A549 (cell line): ENCODE data around the gene TBC1D22A. TPM values are rescaled to one million over a fixed set of nuclear protein-coding genes. Genes with fewer than 3 reads are reported as not detected.

Source experiments
- ATAC-seq, 2 experiments: fragments of 200-7000 bp in 1 of 2; fragments of >200 bp in 1 of 2; cut with Nextera tagmentation in 1 of 2; cut with Tn5 transposase in 1 of 2; 3 replicates each; pipeline versions ENCODE4 v1.8.0 to v1.9.1; 2018 to 2020; ENCODE audit warnings: mild to moderate bottlenecking in 1 of 2, moderate library complexity in 1 of 2
- CTCF ChIA-PET: fragments of 300-600 bp; sonication (Branson Sonifier 250); formaldehyde crosslinking; extraction: SDS; loops from one replicate; lab custom pipeline; 2021; ENCODE audit warnings: antibody characterized with exemption, inconsistent platforms; lab: Yijun Ruan, JAX
- POLR2A ChIA-PET: fragments of 350-600 bp; formaldehyde crosslinking; extraction: SDS; loops from one replicate; lab custom pipeline; 2021; ENCODE audit warnings: antibody characterized with exemption, inconsistent platforms; lab: Yijun Ruan, JAX
- DNase-seq, 2 experiments: peaks; one replicate each; pipeline versions ENCODE4 v3.0.0 to v3.0.0-alpha.2; 2011 to 2016; ENCODE audit warnings: low read depth in 1 of 2, low spot score in 1 of 2
- FAIRE-seq: peaks from 2 replicates; lab custom pipeline; 2011; peaks lifted over from hg19 to GRCh38; lab: Jason Lieb, UNC
- H3K27ac ChIP-seq, 2 experiments: fragments of >200 bp; sonication (Bioruptor Twin); formaldehyde crosslinking; 3 replicates each; pipeline ENCODE4 v1.5.1; 2016 to 2017
- H3K4me1 ChIP-seq: fragments of >200 bp; sonication (Bioruptor Twin); formaldehyde crosslinking; 3 replicates; pipeline ENCODE4 v1.6.1; 2016
- H3K4me2 ChIP-seq: fragments of >200 bp; sonication (Bioruptor Twin); formaldehyde crosslinking; 3 replicates; pipeline ENCODE4 v1.6.1; 2016
- H3K4me3 ChIP-seq: fragments of >200 bp; sonication (Bioruptor Twin); formaldehyde crosslinking; 3 replicates; pipeline ENCODE4 v1.5.1; 2016
- H3K9me3 ChIP-seq: fragments of >200 bp; sonication (Bioruptor Twin); formaldehyde crosslinking; 3 replicates; pipeline ENCODE4 v1.6.1; 2016
- BHLHE40 ChIP-seq: IDR thresholded peaks from 2 replicates; pipeline ENCODE4 v1.6.1; 2012; ENCODE audit warnings: low read depth, low read length, inconsistent platforms
- CEBPB ChIP-seq, 2 experiments: fragments of >200 bp in 1 of 2; sonication (Bioruptor Twin) in 1 of 2; formaldehyde crosslinking in 1 of 2; IDR thresholded peaks; 2 replicates each; pipeline ENCODE4 v1.6.1; 2012 to 2016
- CHD2 ChIP-seq: fragments of 150-350 bp; IDR thresholded peaks from 2 replicates; pipeline ENCODE4 v1.6.1; 2014; ENCODE audit warnings: low read length; ENCODE audit not compliant: partially characterized antibody
- EHF ChIP-seq: fragments of 250-450 bp; sonication (Bioruptor Pico); IDR thresholded peaks from 2 replicates; pipeline ENCODE4 v1.5.0; 2020; ENCODE audit warnings: mild to moderate bottlenecking
- EHMT2 ChIP-seq: fragments of 200-600 bp; sonication (generic); IDR thresholded peaks from 2 replicates; pipeline ENCODE4 v1.6.1; 2016; ENCODE audit warnings: antibody characterized with exemption, low read depth, mild to moderate bottlenecking, moderate library complexity
- EP300 ChIP-seq, 2 experiments: fragments of >200 bp; sonication (Bioruptor Twin); formaldehyde crosslinking; IDR thresholded peaks; 2 replicates in 1 of 2; 3 replicates in 1 of 2; pipeline ENCODE4 v1.6.1; 2016 to 2017
- ESRRA ChIP-seq: fragments of 150-350 bp; IDR thresholded peaks from 2 replicates; pipeline ENCODE4 v1.6.1; 2014; ENCODE audit warnings: mild to moderate bottlenecking, low read length, borderline replicate concordance
- FOSB ChIP-seq: fragments of 250-450 bp; sonication (Bioruptor Pico); IDR thresholded peaks from 2 replicates; pipeline ENCODE4 v1.5.0; 2020; ENCODE audit warnings: mild to moderate bottlenecking, moderate library complexity
- FOSL2 ChIP-seq, 2 experiments: fragments of 450-650 bp in 1 of 2; fragments of >200 bp in 1 of 2; sonication (Bioruptor Twin) in 1 of 2; formaldehyde crosslinking; IDR thresholded peaks; 2 replicates each; pipeline versions ENCODE4 v1.5.0 to v1.6.1; 2016 to 2020; ENCODE audit warnings: mild to moderate bottlenecking in 1 of 2, moderate library complexity in 1 of 2
- FOXS1 ChIP-seq: fragments of 250-450 bp; sonication (Bioruptor Pico); IDR thresholded peaks from 2 replicates; pipeline ENCODE4 v1.5.0; 2020; ENCODE audit warnings: mild to moderate bottlenecking, moderate library complexity
- GATA3 ChIP-seq: IDR thresholded peaks from 2 replicates; pipeline ENCODE4 v1.6.1; 2012; ENCODE audit warnings: borderline replicate concordance
- HOXB5 ChIP-seq: fragments of 250-450 bp; sonication (Bioruptor Pico); IDR thresholded peaks from 2 replicates; pipeline ENCODE4 v1.5.0; 2020; ENCODE audit warnings: mild to moderate bottlenecking, moderate library complexity
- JUN ChIP-seq, 2 experiments: fragments of >200 bp; sonication (Bioruptor Twin); formaldehyde crosslinking; IDR thresholded peaks; 2 replicates in 1 of 2; 3 replicates in 1 of 2; pipeline ENCODE4 v1.6.1; 2016 to 2017
- JUNB ChIP-seq: fragments of >200 bp; sonication (Bioruptor Twin); formaldehyde crosslinking; IDR thresholded peaks from 2 replicates; pipeline ENCODE4 v1.6.1; 2016
- KDM1A ChIP-seq: fragments of 200-600 bp; sonication (generic); IDR thresholded peaks from 2 replicates; pipeline ENCODE4 v1.6.1; 2016; ENCODE audit warnings: low read depth, mild to moderate bottlenecking
- KDM5A ChIP-seq: fragments of 200-600 bp; sonication (generic); IDR thresholded peaks from 2 replicates; pipeline ENCODE4 v1.6.1; 2016; ENCODE audit warnings: antibody characterized with exemption, mild to moderate bottlenecking
- MAFK ChIP-seq: fragments of 450-650 bp; IDR thresholded peaks from 2 replicates; pipeline ENCODE4 v1.6.1; 2014; ENCODE audit not compliant: partially characterized antibody
- MAZ ChIP-seq: fragments of 150-350 bp; IDR thresholded peaks from 2 replicates; pipeline ENCODE4 v1.6.1; 2014; ENCODE audit warnings: antibody characterized with exemption, low read depth, low read length, borderline replicate concordance
- MYC ChIP-seq: IDR thresholded peaks from 2 replicates; pipeline ENCODE4 v1.6.1; 2012; ENCODE audit warnings: mild to moderate bottlenecking, inconsistent platforms, low read length, improper control_type of control experiment, borderline replicate concordance
- NFE2L2 ChIP-seq: fragments of 150-350 bp; conservative IDR thresholded peaks from 2 replicates; pipeline ENCODE4 v1.6.1; 2014; ENCODE audit warnings: low read length
- NPAS2 ChIP-seq: fragments of 250-450 bp; sonication (Bioruptor Pico); IDR thresholded peaks from 2 replicates; pipeline ENCODE4 v1.8.0; 2022; ENCODE audit warnings: mild to moderate bottlenecking, moderate library complexity, borderline replicate concordance
- POLR2A ChIP-seq: IDR thresholded peaks from 2 replicates; pipeline ENCODE4 v1.6.1; 2012; ENCODE audit warnings: mild to moderate bottlenecking, low read length
- POLR2AphosphoS2 ChIP-seq: conservative IDR thresholded peaks from 2 replicates; pipeline ENCODE4 v1.6.1; 2012; ENCODE audit warnings: low read length, improper control_type of control experiment, inconsistent platforms
- RFX5 ChIP-seq: fragments of 450-650 bp; IDR thresholded peaks from 2 replicates; pipeline ENCODE4 v1.7.1; 2014; ENCODE audit warnings: antibody characterized with exemption, mild to moderate bottlenecking, moderate library complexity
- SMC3 ChIP-seq: fragments of >200 bp; sonication (Bioruptor Twin); formaldehyde crosslinking; IDR thresholded peaks from 3 replicates; pipeline ENCODE4 v1.6.1; 2018; ENCODE audit warnings: inconsistent platforms
- SREBF2 ChIP-seq: fragments of 450-650 bp; IDR thresholded peaks from 2 replicates; pipeline ENCODE4 v1.6.1; 2014; ENCODE audit warnings: mild to moderate bottlenecking, moderate library complexity
- TFCP2L1 ChIP-seq: fragments of 250-450 bp; sonication (Bioruptor Pico); IDR thresholded peaks from 2 replicates; pipeline ENCODE4 v1.5.0; 2021; ENCODE audit warnings: mild to moderate bottlenecking
- ZC3H11A ChIP-seq: fragments of 450-650 bp; IDR thresholded peaks from 2 replicates; pipeline ENCODE4 v1.6.1; 2014; ENCODE audit warnings: antibody characterized with exemption, mild to moderate bottlenecking
- WGBS: methylation state at CpG from one replicate; pipeline ENCODE4 v1.1.6; 2017; ENCODE audit errors: missing lambda C conversion rate; 5-methylcytosine and 5-hydroxymethylcytosine counted together
- polyA plus RNA-seq, 4 experiments: library from polyadenylated mRNA; depleted of rRNA in 3 of 4; stranded (reverse); fragments of >200 nt; fragmentation: RNase III in 1 of 4; extraction: RNeasy Plus Mini Kit Qiagen cat#74134 plus additional on column Dnase treatment in 1 of 4; gene quantifications; 2 replicates in 3 of 4; 3 replicates in 1 of 4; pipeline ENCODE4 v1.2.3, GENCODE V29; 2011 to 2017
- TF ChIP-seq, protein P1 (sequence below): IDR thresholded peaks from 2 replicates; pipeline ENCODE4 v1.6.1; 2012
- TF ChIP-seq, protein P2 (sequence below): fragments of 450-650 bp; IDR thresholded peaks from 2 replicates; pipeline ENCODE4 v1.6.1; 2014; ENCODE audit warnings: antibody characterized with exemption
- TF ChIP-seq, protein P3 (sequence below): fragments of 150-350 bp; IDR thresholded peaks from 2 replicates; pipeline ENCODE4 v1.6.1; 2014; ENCODE audit warnings: low read depth, mild to moderate bottlenecking, low read length
- TF ChIP-seq, protein P4 (sequence below): IDR thresholded peaks from 2 replicates; pipeline ENCODE4 v1.6.1; 2012; ENCODE audit warnings: low read depth, borderline replicate concordance
- TF ChIP-seq, protein P5 (sequence below): IDR thresholded peaks from 2 replicates; pipeline ENCODE4 v1.6.1; 2012

The TBC1D22A gene
- polyA plus RNA-seq, 2 of the 4 experiments (the other 2 are of a cell fraction), result 8.9 to 10.8 TPM

DNA sequence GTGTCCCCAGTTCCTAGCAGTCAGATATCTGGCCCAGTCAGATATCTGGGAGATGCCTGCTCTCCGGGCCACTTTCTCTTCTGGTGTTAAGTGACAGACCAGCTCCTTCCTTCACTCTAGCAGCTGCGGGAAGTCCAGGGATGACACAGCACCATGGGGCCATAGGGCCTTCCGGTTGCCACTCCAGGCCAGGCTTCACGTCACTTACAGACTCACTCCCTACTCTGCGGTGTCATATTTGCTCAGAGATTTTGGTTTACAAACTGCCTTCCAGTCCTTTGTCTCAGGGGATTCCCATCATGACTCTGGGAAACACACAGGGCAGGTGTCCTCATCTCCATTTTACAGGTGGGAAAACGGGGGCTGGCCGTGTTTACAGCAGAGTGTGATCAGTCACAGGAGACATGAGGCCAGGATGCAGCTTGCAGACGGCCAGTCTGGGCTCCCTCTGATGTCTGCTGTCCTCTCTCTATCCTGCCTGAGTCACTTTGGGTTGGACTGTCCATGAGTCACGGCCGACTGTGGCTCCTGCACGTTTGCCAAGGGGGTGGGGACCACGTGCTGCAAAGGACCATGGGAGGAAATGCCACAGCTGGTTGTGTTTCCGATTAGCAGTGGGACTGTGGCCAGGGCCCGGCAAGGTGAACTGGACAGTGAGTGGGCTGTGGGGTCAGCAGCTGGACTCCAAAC, 8.2 kb upstream of the TBC1D22A start:
- Histone ChIP-seq H3K4me3 (no peak overlapping the region), H3K4me1 (peaks cover 44% of the 10 kb centered on the region), H3K27ac (peak overlapping the region; percentile 92 to 96), H3K4me2 (peak overlapping the region; percentile 59), H3K9me3 (peaks cover 11% of the 10 kb centered on the region; the same call in 2 of the 3 replicates)
- DNase-seq (peak; percentile 90 to 92), FAIRE-seq (peak; percentile 67), ATAC-seq (peak; percentile 91 to 92)
- ChIA-PET POLR2A (interaction anchor here (1.3 to 1.7 kb wide), 2 partner anchors 8 to 10 kb away, joined by 3 to 16 read pairs; partner anchors contain the start of gene TBC1D22A), CTCF (interaction anchor here (1.0 to 1.8 kb wide), 3 partner anchors 10 to 45 kb away, joined by 3 to 6 read pairs (median 4); no protein-coding TSS in a partner anchor)
- 3% methylated on average over 7 of the region's 14 CpGs for WGBS
- TF ChIP-seq NPAS2 (CRISPR knock-in tag), result peak; percentile 51; the same call in 1 of the 2 replicates
- peak; percentile 64 for TF ChIP-seq JUNB
- peak; percentile 89 for TF ChIP-seq MYC
- TF ChIP-seq, protein P1, sequence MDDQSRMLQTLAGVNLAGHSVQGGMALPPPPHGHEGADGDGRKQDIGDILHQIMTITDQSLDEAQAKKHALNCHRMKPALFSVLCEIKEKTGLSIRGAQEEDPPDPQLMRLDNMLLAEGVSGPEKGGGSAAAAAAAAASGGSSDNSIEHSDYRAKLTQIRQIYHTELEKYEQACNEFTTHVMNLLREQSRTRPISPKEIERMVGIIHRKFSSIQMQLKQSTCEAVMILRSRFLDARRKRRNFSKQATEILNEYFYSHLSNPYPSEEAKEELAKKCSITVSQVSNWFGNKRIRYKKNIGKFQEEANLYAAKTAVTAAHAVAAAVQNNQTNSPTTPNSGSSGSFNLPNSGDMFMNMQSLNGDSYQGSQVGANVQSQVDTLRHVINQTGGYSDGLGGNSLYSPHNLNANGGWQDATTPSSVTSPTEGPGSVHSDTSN, result peak; percentile 61; the same call in 1 of the 2 replicates
- peak; percentile 43; the same call in 1 of the 2 replicates for TF ChIP-seq FOSL2 (IDR thresholded peaks at IDR 0.05)
- peak; percentile 95 for TF ChIP-seq FOSL2 (CRISPR knock-in tag; IDR thresholded peaks at IDR 0.05)
- TF ChIP-seq, protein P2, sequence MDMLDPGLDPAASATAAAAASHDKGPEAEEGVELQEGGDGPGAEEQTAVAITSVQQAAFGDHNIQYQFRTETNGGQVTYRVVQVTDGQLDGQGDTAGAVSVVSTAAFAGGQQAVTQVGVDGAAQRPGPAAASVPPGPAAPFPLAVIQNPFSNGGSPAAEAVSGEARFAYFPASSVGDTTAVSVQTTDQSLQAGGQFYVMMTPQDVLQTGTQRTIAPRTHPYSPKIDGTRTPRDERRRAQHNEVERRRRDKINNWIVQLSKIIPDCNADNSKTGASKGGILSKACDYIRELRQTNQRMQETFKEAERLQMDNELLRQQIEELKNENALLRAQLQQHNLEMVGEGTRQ, result peak; percentile 86
- peak; percentile 34 to 74; a peak in 4 of 5 replicates for TF ChIP-seq JUN (IDR thresholded peaks at IDR 0.05)
- TF ChIP-seq MAFK, result peak; percentile 67
- TF ChIP-seq EP300 (IDR thresholded peaks at IDR 0.05), result peak in 1 of 2 experiments; percentile 26; a peak in 1 of 5 replicates
- TF ChIP-seq NFE2L2, result 0 out of 2 replicates have a peak, but pooled peaks have one; percentile 10
- TF ChIP-seq GATA3, result 0 out of 2 replicates have a peak, but pooled peaks have one; percentile 41
- peak; percentile 51; the same call in 1 of the 2 replicates for TF ChIP-seq POLR2A
- TF ChIP-seq POLR2AphosphoS2, result no peak
- TF ChIP-seq, protein P3, sequence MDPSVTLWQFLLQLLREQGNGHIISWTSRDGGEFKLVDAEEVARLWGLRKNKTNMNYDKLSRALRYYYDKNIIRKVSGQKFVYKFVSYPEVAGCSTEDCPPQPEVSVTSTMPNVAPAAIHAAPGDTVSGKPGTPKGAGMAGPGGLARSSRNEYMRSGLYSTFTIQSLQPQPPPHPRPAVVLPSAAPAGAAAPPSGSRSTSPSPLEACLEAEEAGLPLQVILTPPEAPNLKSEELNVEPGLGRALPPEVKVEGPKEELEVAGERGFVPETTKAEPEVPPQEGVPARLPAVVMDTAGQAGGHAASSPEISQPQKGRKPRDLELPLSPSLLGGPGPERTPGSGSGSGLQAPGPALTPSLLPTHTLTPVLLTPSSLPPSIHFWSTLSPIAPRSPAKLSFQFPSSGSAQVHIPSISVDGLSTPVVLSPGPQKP, result no peak
- no peak for TF ChIP-seq FOXS1 (CRISPR knock-in tag)
- TF ChIP-seq, protein P4, sequence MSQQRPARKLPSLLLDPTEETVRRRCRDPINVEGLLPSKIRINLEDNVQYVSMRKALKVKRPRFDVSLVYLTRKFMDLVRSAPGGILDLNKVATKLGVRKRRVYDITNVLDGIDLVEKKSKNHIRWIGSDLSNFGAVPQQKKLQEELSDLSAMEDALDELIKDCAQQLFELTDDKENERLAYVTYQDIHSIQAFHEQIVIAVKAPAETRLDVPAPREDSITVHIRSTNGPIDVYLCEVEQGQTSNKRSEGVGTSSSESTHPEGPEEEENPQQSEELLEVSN, result 0 out of 2 replicates have a peak, but pooled peaks have one; percentile 59
- TF ChIP-seq BHLHE40, result peak; percentile 90
- TF ChIP-seq HOXB5 (CRISPR knock-in tag), result 0 out of 2 replicates have a peak, but pooled peaks have one; percentile 19
- TF ChIP-seq SMC3, result no peak
- TF ChIP-seq, protein P5, sequence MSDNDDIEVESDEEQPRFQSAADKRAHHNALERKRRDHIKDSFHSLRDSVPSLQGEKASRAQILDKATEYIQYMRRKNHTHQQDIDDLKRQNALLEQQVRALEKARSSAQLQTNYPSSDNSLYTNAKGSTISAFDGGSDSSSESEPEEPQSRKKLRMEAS, result peak; percentile 96
- TF ChIP-seq, all 56 proteins: peak for 16

DNA sequence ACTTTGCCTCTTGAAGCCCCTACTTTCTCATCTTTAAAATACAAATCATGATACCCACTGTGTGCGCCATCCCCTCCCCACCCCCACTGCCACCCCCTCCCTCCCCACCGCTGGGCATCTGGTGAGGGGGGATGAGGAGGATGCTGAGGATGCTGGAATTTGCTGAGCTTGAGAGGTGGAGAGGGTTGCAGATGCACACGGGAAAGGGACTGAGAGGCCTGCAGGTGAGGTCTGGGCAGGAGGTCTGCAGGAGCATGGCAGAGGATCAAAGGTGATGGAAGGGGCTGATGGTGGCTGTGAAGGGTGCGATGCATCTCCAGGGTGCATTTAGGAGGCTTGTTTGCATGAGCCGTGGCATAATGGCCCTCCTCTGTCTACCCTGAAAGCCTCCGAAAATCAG, 7.6 kb upstream of the TBC1D22A start:
- no peak for ATAC-seq
- POLR2A ChIA-PET, result interaction anchor here (1.3 to 1.7 kb wide), 2 partner anchors 8 to 9 kb away, joined by 3 to 16 read pairs; partner anchors contain the start of gene TBC1D22A
- peaks cover 39% of the 10 kb centered on the region for H3K4me1 ChIP-seq
- no peak for TF ChIP-seq CEBPB (IDR thresholded peaks at IDR 0.05)
- no peak for TF ChIP-seq FOSB (CRISPR knock-in tag)
- no peak for TF ChIP-seq MAZ
- no peak for TF ChIP-seq ESRRA
- TF ChIP-seq, protein P3, result no peak
- TF ChIP-seq KDM5A, result no peak
- TF ChIP-seq RFX5, result no peak
- TF ChIP-seq ZC3H11A, result no peak
- TF ChIP-seq KDM1A, result no peak
- TF ChIP-seq CHD2, result no peak
- TF ChIP-seq SREBF2, result no peak
- no peak for TF ChIP-seq HOXB5 (CRISPR knock-in tag)
- TF ChIP-seq TFCP2L1 (CRISPR knock-in tag), result no peak
- TF ChIP-seq EHMT2, result no peak
- TF ChIP-seq EHF (CRISPR knock-in tag), result no peak
- no peak for TF ChIP-seq SMC3
- TF ChIP-seq MYC, result no peak

More for the DNA sequence above, 7.6 kb upstream of the TBC1D22A start:
- Histone ChIP-seq H3K4me2 (peak overlapping the region; percentile 59), H3K27ac (peak overlapping the region; percentile 92 to 96), H3K9me3 (peaks cover 11% of the 10 kb centered on the region; the same call in 2 of the 3 replicates), H3K4me3 (no peak overlapping the region)
- FAIRE-seq (no peak), DNase-seq (no peak)
- CTCF ChIA-PET, result interaction anchor here (1.0 to 1.8 kb wide), 3 partner anchors 10 to 44 kb away, joined by 3 to 6 read pairs (median 4); no protein-coding TSS in a partner anchor
- WGBS, result 79% methylated on average over 6 of the region's 6 CpGs
